Fibroblast of lung (primary cell): Measurements from ENCODE around the gene CYB5A. TPM values are rescaled to one million over a fixed set of nuclear protein-coding genes. Genes with fewer than 3 reads are reported as not detected.

Source experiments
- DNase-seq, 2 donors: peaks; one replicate each; pipeline versions ENCODE4 v3.0.0 to v3.0.0-alpha.2; 2010; ENCODE audit warnings: low read depth in 2 of 2
- H2AFZ ChIP-seq: 2 replicates; pipeline ENCODE4 v1.5.1; 2012; ENCODE audit warnings: low read length, control low read depth, inconsistent platforms
- H3K27ac ChIP-seq: 2 replicates; pipeline ENCODE4 v1.5.1; 2011; ENCODE audit warnings: low read length, control low read depth; ENCODE audit not compliant: insufficient read depth
- H3K27me3 ChIP-seq: 2 replicates; pipeline ENCODE4 v1.5.1; 2011; ENCODE audit warnings: mild to moderate bottlenecking, low read length; ENCODE audit not compliant: control insufficient read depth, insufficient read depth
- H3K36me3 ChIP-seq: 2 replicates; pipeline ENCODE4 v1.5.1; 2011; ENCODE audit warnings: low read length; ENCODE audit not compliant: control insufficient read depth, insufficient read depth
- H3K4me1 ChIP-seq: 2 replicates; pipeline ENCODE4 v1.5.1; 2011; ENCODE audit warnings: low read length; ENCODE audit not compliant: control insufficient read depth, insufficient read depth; ENCODE audit errors: extremely low read depth
- H3K4me2 ChIP-seq: 2 replicates; pipeline ENCODE4 v1.5.1; 2011; ENCODE audit warnings: low read length, control low read depth; ENCODE audit not compliant: insufficient read depth; ENCODE audit errors: extremely low read depth
- H3K4me3 ChIP-seq, 4 experiments: fragments of 200-600 bp in 1 of 4; sonication (generic) in 1 of 4; replicated peaks in 1 of 4; 2 replicates each; pipeline ENCODE4 v1.5.1; 2011 to 2016; ENCODE audit warnings: low read length in 4 of 4, low read depth in 3 of 4, mild to moderate bottlenecking in 3 of 4, control low read depth in 2 of 4, inconsistent platforms in 1 of 4, mixed read lengths in 1 of 4; ENCODE audit not compliant: insufficient read depth in 1 of 4; ENCODE audit errors: control extremely low read depth in 1 of 4
- H3K79me2 ChIP-seq: 2 replicates; pipeline ENCODE4 v1.5.1; 2012; ENCODE audit warnings: mild to moderate bottlenecking, low read length, inconsistent platforms; ENCODE audit not compliant: control insufficient read depth, insufficient read depth
- H3K9ac ChIP-seq: 2 replicates; pipeline ENCODE4 v1.5.1; 2011; ENCODE audit warnings: mild to moderate bottlenecking, low read length, control low read depth; ENCODE audit not compliant: insufficient read depth
- H3K9me3 ChIP-seq: 2 replicates; pipeline ENCODE4 v1.5.1; 2012; ENCODE audit warnings: low read depth, low read length; ENCODE audit not compliant: control insufficient read depth, insufficient read depth
- H4K20me1 ChIP-seq: 2 replicates; pipeline ENCODE4 v1.5.1; 2011; ENCODE audit warnings: low read length; ENCODE audit not compliant: control insufficient read depth, insufficient read depth; ENCODE audit errors: extremely low read depth
- CTCF ChIP-seq, 2 donors: IDR thresholded peaks in 1 of 2; conservative IDR thresholded peaks in 1 of 2; 1 replicate in 1 of 2; 2 replicates in 1 of 2; pipeline ENCODE4 v1.5.1; 2011 to 2012; ENCODE audit warnings: low read length in 2 of 2, control low read depth in 1 of 2, inconsistent platforms in 1 of 2, low read depth in 1 of 2, mild to moderate bottlenecking in 1 of 2
- EZH2 ChIP-seq: IDR thresholded peaks from 2 replicates; pipeline ENCODE4 v1.5.1; 2012; ENCODE audit warnings: low read length, control low read depth, mild to moderate bottlenecking; ENCODE audit errors: missing control alignments
- polyA minus RNA-seq: library from RNA; depleted of rRNA, polyadenylated mRNA; stranded (reverse); fragments of >200 nt; gene quantifications from 2 replicates; pipeline ENCODE4 v1.2.3, GENCODE V29; 2011; ENCODE audit warnings: low replicate concordance
- polyA plus RNA-seq, 2 donors: library from polyadenylated mRNA; depleted of rRNA in 1 of 2; stranded (reverse) in 1 of 2; unstranded in 1 of 2; fragments of >200 nt; gene quantifications; 2 replicates each; pipeline ENCODE4 v1.2.1, GENCODE V29; 2011 to 2012; ENCODE audit warnings: missing spikeins in 1 of 2
- total RNA-seq: library from RNA; depleted of rRNA; stranded (reverse); fragments of >200 nt; gene quantifications from 2 replicates; pipeline ENCODE4 v1.2.1, GENCODE V29; 2014

The CYB5A gene
- total RNA-seq (63.4 and 113 TPM in 2 replicates), polyA plus RNA-seq (111 and 150 TPM in 2 replicates), polyA minus RNA-seq (12.0 and 13.7 TPM in 2 replicates)
- 82.3 and 110 TPM in 2 replicates for polyA plus RNA-seq (2012)

GRCh38 chr18:74291771-74292540, at the start of gene CYB5A:
CYB5A (minus strand) TSS chr18:74291963; CDS start chr18:74291875, 88 bp downstream.
- no peaks in the 10 kb centered on the region for H3K79me2 ChIP-seq
- H3K27me3 ChIP-seq = no peaks in the 10 kb centered on the region
- no peaks in the 10 kb centered on the region for H3K9me3 ChIP-seq
- H2AFZ ChIP-seq = peak within 1 kb of the TSS; percentile 94
- peak; percentile 92 to 96 for DNase-seq
- H3K27ac ChIP-seq = no peak within 1 kb of the TSS
- H3K4me3 ChIP-seq = peak within 1 kb of the TSS; percentile 72 to 93 (median 93)
- no peaks in the 10 kb centered on the region for H4K20me1 ChIP-seq
- no peaks in the 10 kb centered on the region for H3K36me3 ChIP-seq
- peak within 1 kb of the TSS; percentile 92 for H3K4me2 ChIP-seq
- no peak for TF ChIP-seq EZH2
- TF ChIP-seq CTCF (conservative IDR thresholded peaks at IDR 0.05 in 1 of 2, IDR thresholded peaks at IDR 0.05 in 1 of 2; ENCODE audit: low read depth in 1 of 2, low read length in 2 of 2) = peak in 1 of 2 donors; percentile 27
- H3K4me1 ChIP-seq = peaks cover 2% of the 10 kb centered on the region
- peak within 1 kb of the TSS; percentile 60 for H3K9ac ChIP-seq

- H3K27ac ChIP-seq = no peak overlapping the region
- no peaks in the 10 kb centered on the region for H3K9me3 ChIP-seq
- H3K79me2 ChIP-seq = no peaks in the 10 kb centered on the region
- H3K4me1 ChIP-seq = no peaks in the 10 kb centered on the region
- H2AFZ ChIP-seq = no peak overlapping the region
- TF ChIP-seq CTCF (conservative IDR thresholded peaks at IDR 0.05 in 1 of 2, IDR thresholded peaks at IDR 0.05 in 1 of 2; ENCODE audit: low read depth in 1 of 2, low read length in 2 of 2) = no peak
- no peak for TF ChIP-seq EZH2
- no peaks in the 10 kb centered on the region for H4K20me1 ChIP-seq
- H3K36me3 ChIP-seq = no peaks in the 10 kb centered on the region
- H3K4me3 ChIP-seq = no peak overlapping the region
- DNase-seq = no peak
- H3K27me3 ChIP-seq = no peaks in the 10 kb centered on the region
- no peak overlapping the region for H3K9ac ChIP-seq
- no peak overlapping the region for H3K4me2 ChIP-seq
Observed at GRCh38 chr18:74337912-74338309, 46.1 kb upstream of the CYB5A start.

- no peak overlapping the region for H3K4me2 ChIP-seq
- H2AFZ ChIP-seq = no peak overlapping the region
- TF ChIP-seq CTCF (conservative IDR thresholded peaks at IDR 0.05 in 1 of 2, IDR thresholded peaks at IDR 0.05 in 1 of 2; ENCODE audit: low read depth in 1 of 2, low read length in 2 of 2) (no peak), EZH2 (no peak)
- no peaks in the 10 kb centered on the region for H4K20me1 ChIP-seq
- H3K36me3 ChIP-seq = no peaks in the 10 kb centered on the region
- no peaks in the 10 kb centered on the region for H3K4me1 ChIP-seq
- no peak for DNase-seq
- no peak overlapping the region for H3K27ac ChIP-seq
- no peaks in the 10 kb centered on the region for H3K79me2 ChIP-seq
- no peak overlapping the region for H3K4me3 ChIP-seq
- no peaks in the 10 kb centered on the region for H3K9me3 ChIP-seq
- H3K27me3 ChIP-seq = no peaks in the 10 kb centered on the region
- no peak overlapping the region for H3K9ac ChIP-seq
Observed at GRCh38 chr18:74337155-74337911, 45.6 kb upstream of the CYB5A start.
